Erythroblast (primary cell): ENCODE data around the gene GFOD1.

Source experiments
- GATA1 ChIP-seq: IDR thresholded peaks from 2 replicates; pipeline ENCODE4 v1.6.1; 2011; ENCODE audit warnings: low read depth, mild to moderate bottlenecking, control low read depth, low read length, moderate library complexity
- POLR2A ChIP-seq: IDR thresholded peaks from 2 replicates; pipeline ENCODE4 v1.6.1; 2011; ENCODE audit warnings: mild to moderate bottlenecking, low read length

- TF ChIP-seq POLR2A, result no peak
- no peak for TF ChIP-seq GATA1
These were observed 40.3 kb upstream of the GFOD1 start for GRCh38 chr6:13527671-13528056.
